Activated CD8-positive, alpha-beta memory T cell treated with anti-CD3 and anti-CD28 coated beads, Interleukin-2, amount 10 ng/mL, durations not matched to agents 7 days and 5 days (primary cell): ENCODE results near the gene ZNF581. TPM values are rescaled to one million over a fixed set of nuclear protein-coding genes. Genes with fewer than 3 reads are reported as not detected.

Experiments
- ATAC-seq: fragments of 150-1000 bp; cut with Tn5 transposase; one replicate; pipeline ENCODE4 v1.10.0; 2021; ENCODE audit warnings: moderate library complexity
- CTCF ChIA-PET: fragments of 350-600 bp; sonication (Branson Sonifier 250); formaldehyde crosslinking; loops from one replicate; lab custom pipeline; 2021; ENCODE audit warnings: antibody characterized with exemption; lab: Charles Lee
- DNase-seq: peaks from one replicate; pipeline ENCODE4 v3.0.0-alpha.2; 2020
- H3K27ac Mint-ChIP-seq: one replicate; pipeline ENCODE4 v1.8.0; 2021; ENCODE audit warnings: mild to moderate bottlenecking, mixed read lengths
- H3K27me3 Mint-ChIP-seq: one replicate; pipeline ENCODE4 v1.8.0; 2021; ENCODE audit warnings: mixed read lengths
- H3K36me3 Mint-ChIP-seq: one replicate; pipeline ENCODE4 v1.8.0; 2021; ENCODE audit warnings: mild to moderate bottlenecking, mixed read lengths
- H3K4me1 Mint-ChIP-seq: one replicate; pipeline ENCODE4 v1.8.0; 2021; ENCODE audit warnings: mixed read lengths
- H3K4me3 Mint-ChIP-seq: one replicate; pipeline ENCODE4 v1.8.0; 2021; ENCODE audit warnings: mild to moderate bottlenecking, moderate library complexity, mixed read lengths
- H3K9me3 Mint-ChIP-seq: one replicate; pipeline ENCODE4 v1.8.0; 2022; ENCODE audit warnings: low read depth, mixed read lengths
- total RNA-seq, 2 experiments: library from RNA; stranded (reverse); gene quantifications; one replicate each; pipeline ENCODE4 v1.2.3, GENCODE V29; 2021

Gene ZNF581, protein sequence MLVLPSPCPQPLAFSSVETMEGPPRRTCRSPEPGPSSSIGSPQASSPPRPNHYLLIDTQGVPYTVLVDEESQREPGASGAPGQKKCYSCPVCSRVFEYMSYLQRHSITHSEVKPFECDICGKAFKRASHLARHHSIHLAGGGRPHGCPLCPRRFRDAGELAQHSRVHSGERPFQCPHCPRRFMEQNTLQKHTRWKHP
- total RNA-seq, result 10 to 100 TPM; 23.7 to 25.4 TPM

DNA sequence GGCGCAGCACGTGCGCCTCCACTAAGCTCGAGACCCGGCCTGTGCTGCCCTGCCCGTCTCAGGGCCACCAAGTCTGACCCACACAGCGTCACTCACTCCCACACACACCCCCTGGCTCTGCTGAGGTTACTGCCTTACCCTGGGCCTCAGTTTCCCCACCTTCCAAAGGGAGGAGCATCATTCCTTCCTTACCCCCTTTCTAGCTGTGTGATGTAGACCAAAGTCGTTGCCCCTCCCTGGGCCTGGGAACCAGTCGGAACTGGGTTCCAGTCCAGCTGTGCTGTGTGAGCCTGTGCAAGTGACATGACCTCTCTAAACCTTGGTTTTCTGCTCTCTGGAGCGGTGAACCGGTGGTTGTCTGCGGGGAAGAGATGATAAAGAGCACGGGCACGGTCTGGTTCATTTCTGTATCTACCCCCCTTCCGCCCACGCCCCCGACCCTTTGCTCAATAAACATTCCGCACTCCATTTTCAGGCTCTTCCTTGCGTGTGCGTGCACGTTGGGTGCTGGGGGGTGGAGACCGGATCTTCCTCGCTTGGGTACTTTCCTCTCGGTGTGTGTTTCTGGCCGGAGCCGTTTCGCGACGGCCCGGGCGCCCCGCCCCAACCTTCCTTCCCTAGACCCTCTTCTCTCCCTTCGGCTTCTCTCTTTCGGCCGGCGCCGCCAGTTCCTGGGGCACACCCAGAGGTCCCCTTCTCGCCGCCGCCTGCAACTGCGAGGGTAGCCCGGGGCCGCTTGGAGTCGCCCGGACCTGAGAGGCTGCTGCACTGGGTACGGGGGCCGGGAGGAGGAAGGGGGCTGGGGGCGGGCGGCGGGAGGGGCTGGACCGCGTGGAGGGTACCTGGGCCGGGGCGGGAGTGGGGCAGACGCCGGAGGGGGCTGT, at the start of gene ZNF581:
Gene ZNF581 (plus strand): TSS at position 647 of the 884 bp plus-strand sequence. CDS start 923 bp downstream, outside the sequence.
- ATAC-seq (peak; percentile 66), DNase-seq (peak; percentile 85)
- H3K36me3 Mint-ChIP-seq, result peaks cover 12% of the 10 kb centered on the region
- peaks cover 50% of the 10 kb centered on the region for H3K4me1 Mint-ChIP-seq
- no peaks in the 10 kb centered on the region for H3K27me3 Mint-ChIP-seq
- peak within 1 kb of the TSS; percentile 95 for H3K27ac Mint-ChIP-seq
- peak within 1 kb of the TSS; percentile 87 for H3K4me3 Mint-ChIP-seq
- CTCF ChIA-PET, result interaction anchor here (1.3 to 4.1 kb wide), 6 partner anchors 10 to 140 kb away, joined by 3 to 41 read pairs (median 4); partner anchors contain the start of genes FIZ1, U2AF2, ZNF524 and ZNF865
- H3K9me3 Mint-ChIP-seq, result no peaks in the 10 kb centered on the region

DNA sequence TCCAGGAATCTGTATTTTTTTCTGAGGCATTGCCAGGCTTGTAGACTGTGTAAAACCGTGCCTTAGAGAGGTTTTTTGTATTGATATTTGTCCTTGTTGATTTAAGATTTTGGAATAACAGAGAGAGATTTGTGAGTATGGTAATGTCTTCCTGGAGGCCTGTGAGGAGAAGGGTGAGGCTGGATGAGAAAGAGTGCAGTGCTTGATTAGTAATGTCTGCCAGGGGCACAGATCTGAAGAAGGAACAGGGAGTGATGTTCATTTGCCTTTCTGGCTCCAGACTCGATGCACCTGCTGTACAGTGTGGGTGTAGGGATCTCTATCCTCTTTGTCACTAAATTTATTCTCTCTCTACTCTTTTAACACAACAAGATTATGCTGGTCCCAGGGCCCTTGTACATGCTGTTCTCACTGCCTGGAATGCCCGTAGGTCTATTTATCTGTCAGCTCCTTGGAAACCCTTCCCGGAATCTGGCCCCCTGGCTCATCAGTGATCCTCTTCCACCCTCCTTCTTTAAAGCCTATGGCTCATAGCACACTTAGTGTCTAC, 48.4 kb upstream of the ZNF581 start:
- CTCF ChIA-PET, result interaction anchor here (0.7 to 2.7 kb wide), 2 partner anchors 11 to 422 kb away, joined by 3 to 7 read pairs; partner anchors contain the start of gene ZNF865
- Mint-ChIP-seq H3K4me3 (no peak overlapping the region), H3K9me3 (no peaks in the 10 kb centered on the region), H3K27ac (no peak overlapping the region), H3K4me1 (peaks cover 6% of the 10 kb centered on the region), H3K36me3 (peaks cover 31% of the 10 kb centered on the region), H3K27me3 (no peaks in the 10 kb centered on the region)
- no peak for ATAC-seq
- DNase-seq, result no peak

DNA sequence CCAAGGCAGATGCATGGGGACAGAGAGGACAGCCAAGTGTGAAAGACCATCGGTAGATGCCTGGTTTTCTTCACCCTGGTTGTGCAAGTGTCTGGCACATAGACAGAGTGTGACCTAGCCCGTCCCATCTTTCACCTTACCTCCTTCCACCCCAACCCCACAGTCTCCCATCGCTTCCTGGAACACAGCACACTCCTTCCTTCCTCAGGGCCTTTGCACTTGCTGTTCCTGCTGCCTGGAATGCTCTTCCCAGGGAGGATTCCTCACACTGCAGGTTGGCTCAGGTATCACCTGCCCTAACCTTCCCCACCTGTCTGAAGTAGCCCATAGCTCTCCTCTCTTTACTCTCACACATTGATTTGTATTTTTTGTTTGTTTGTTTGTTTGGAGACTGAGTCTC, 47.1 kb upstream of the ZNF581 start:
- Mint-ChIP-seq H3K4me1 (peaks cover 10% of the 10 kb centered on the region), H3K27ac (no peak overlapping the region), H3K36me3 (peaks cover 31% of the 10 kb centered on the region), H3K4me3 (no peak overlapping the region), H3K9me3 (no peaks in the 10 kb centered on the region), H3K27me3 (no peaks in the 10 kb centered on the region)
- DNase-seq (no peak), ATAC-seq (no peak)
- CTCF ChIA-PET, result interaction anchor here (1.5 kb wide), 1 partner anchor 10 kb away, joined by 3 read pairs; no protein-coding TSS in a partner anchor

DNA sequence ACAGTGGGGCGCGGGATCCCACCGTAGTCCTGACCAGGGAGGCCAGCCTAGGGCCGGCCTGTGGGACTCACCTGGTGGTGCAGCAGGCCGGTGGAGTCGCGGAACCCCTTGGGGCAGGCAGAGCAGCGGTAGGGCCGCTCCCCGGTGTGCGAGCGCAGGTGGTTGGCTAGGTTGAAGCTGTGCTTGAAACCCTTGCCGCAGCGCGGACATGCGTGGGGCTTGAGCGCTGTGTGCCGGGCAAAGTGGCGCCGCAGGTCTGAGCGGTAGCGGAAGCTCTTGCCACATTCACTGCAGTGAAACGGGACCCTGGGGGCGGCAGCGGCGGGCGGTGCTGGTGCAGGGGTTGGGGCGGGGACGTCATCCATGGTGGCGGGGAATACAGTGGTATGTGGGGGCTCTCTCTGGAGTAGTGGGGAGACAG, 45.9 kb upstream of the ZNF581 start:
- Mint-ChIP-seq H3K4me3 (no peak overlapping the region), H3K36me3 (peaks cover 31% of the 10 kb centered on the region), H3K27ac (no peak overlapping the region), H3K4me1 (peaks cover 17% of the 10 kb centered on the region), H3K9me3 (no peaks in the 10 kb centered on the region), H3K27me3 (no peaks in the 10 kb centered on the region)
- no peak for ATAC-seq
- no peak for DNase-seq
- CTCF ChIA-PET, result interaction anchor here (1.2 to 4.2 kb wide), 3 partner anchors 9 to 122 kb away, joined by 3 to 31 read pairs (median 3); no protein-coding TSS in a partner anchor

DNA sequence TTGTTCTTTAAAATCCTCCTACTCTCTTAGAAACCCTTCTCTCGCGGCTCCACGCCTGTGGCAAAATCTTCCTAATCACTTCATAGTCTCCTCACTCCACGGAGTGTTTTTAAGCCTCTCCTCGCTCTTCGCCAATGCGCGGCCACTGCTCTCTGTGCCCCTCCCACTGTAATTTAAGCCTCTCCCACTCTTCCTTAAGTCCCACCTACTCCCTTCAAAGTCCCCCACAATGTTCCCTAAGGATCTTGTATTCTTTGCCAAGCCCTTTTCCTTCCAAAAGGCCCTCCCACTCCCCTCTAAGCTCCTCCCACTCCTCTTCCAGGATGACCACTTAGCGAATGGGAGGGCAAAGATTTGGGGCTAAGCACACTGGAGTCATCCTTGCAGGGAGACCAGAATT, 45.4 kb upstream of the ZNF581 start:
- H3K4me3 Mint-ChIP-seq, result no peak overlapping the region
- H3K4me1 Mint-ChIP-seq, result peaks cover 17% of the 10 kb centered on the region
- H3K36me3 Mint-ChIP-seq, result peaks cover 32% of the 10 kb centered on the region
- ATAC-seq (no peak), DNase-seq (no peak)
- H3K9me3 Mint-ChIP-seq, result no peaks in the 10 kb centered on the region
- no peak overlapping the region for H3K27ac Mint-ChIP-seq
- no peaks in the 10 kb centered on the region for H3K27me3 Mint-ChIP-seq
- CTCF ChIA-PET, result interaction anchor here (1.2 to 4.2 kb wide), 3 partner anchors 26 to 122 kb away, joined by 3 to 31 read pairs (median 7); partner anchors contain the start of gene ZNF784

DNA sequence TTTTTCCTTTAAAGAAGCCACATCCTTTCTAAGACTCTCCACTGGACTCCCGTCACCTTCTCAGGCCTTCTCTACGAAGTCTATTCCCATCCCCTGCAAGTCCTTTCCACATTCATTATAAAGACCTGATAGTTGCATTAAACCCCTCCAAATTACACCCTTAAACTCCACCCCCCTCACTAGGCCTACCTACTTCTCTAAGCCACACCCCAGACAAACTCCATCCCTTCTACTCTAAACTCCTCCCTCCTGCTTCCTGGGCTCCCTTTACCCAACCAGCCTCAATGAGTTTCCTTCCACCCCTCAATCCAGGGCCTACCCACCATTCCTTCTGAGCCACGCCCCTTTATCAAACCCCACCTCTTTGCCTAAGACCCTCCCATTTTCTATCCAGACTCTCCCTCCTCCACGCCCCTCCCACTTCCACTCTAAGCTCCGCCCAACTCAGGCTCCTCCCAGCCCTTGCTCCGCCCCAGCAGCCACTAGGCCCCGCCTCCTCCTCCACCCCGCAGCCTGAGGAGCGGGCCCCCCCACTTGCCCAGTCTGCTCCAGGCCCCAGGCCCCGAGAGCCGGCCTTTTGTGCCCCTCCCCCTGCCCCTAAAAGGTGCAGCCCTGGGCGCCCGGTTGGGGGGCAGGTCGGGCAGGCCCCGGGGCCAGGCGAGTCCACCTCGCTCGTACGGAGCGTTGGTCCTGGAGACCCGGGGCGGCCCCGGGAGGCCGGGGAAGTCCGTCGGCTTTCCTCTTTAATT, 44.6 kb upstream of the ZNF581 start:
- Mint-ChIP-seq H3K27ac (peak overlapping the region; percentile 99), H3K27me3 (no peaks in the 10 kb centered on the region), H3K9me3 (no peaks in the 10 kb centered on the region), H3K4me3 (peak overlapping the region; percentile 86), H3K4me1 (peaks cover 23% of the 10 kb centered on the region), H3K36me3 (peaks cover 35% of the 10 kb centered on the region)
- DNase-seq (peak; percentile 97), ATAC-seq (peak; percentile 70)
- CTCF ChIA-PET, result interaction anchor here (0.7 to 4.2 kb wide), 13 partner anchors 11 to 345 kb away, joined by 3 to 31 read pairs (median 5); partner anchors contain the start of genes CCDC106, U2AF2, ZNF581 and ZNF628

DNA sequence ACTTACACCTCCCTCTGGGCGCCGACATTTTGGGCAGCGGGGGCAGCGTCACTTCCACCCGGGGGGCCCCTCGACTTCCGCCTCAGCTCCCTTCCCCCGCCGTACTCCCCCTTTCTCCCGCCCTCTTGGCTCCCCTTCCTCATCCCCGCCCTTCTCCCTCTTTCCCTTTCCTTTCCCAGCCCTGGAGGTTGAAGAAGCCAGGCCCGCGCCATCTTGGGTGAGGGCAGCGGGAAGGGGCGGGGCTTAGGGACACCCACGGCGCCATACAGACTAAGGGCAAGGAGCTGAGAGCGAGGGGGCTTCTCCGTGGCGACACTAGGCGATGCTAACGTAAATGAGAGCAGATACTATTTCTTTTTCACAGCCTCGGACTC, 44.0 kb upstream of the ZNF581 start, which contains the start of gene FIZ1:
Gene FIZ1 (minus strand): TSS at position 50 of the 374 bp plus-strand sequence. CDS start 1,652 bp downstream, outside the sequence.
- peaks cover 35% of the 10 kb centered on the region for H3K36me3 Mint-ChIP-seq
- CTCF ChIA-PET, result interaction anchor here (0.7 to 4.2 kb wide), 12 partner anchors 12 to 345 kb away, joined by 3 to 31 read pairs (median 6); partner anchors contain the start of genes CCDC106, U2AF2, ZNF581 and ZNF628
- H3K4me1 Mint-ChIP-seq, result peaks cover 25% of the 10 kb centered on the region
- H3K4me3 Mint-ChIP-seq, result peak within 1 kb of the TSS; percentile 86
- no peaks in the 10 kb centered on the region for H3K27me3 Mint-ChIP-seq
- H3K9me3 Mint-ChIP-seq, result no peaks in the 10 kb centered on the region
- peak within 1 kb of the TSS; percentile 99 for H3K27ac Mint-ChIP-seq
- ATAC-seq, result peak; percentile 77
- DNase-seq, result peak; percentile 98

DNA sequence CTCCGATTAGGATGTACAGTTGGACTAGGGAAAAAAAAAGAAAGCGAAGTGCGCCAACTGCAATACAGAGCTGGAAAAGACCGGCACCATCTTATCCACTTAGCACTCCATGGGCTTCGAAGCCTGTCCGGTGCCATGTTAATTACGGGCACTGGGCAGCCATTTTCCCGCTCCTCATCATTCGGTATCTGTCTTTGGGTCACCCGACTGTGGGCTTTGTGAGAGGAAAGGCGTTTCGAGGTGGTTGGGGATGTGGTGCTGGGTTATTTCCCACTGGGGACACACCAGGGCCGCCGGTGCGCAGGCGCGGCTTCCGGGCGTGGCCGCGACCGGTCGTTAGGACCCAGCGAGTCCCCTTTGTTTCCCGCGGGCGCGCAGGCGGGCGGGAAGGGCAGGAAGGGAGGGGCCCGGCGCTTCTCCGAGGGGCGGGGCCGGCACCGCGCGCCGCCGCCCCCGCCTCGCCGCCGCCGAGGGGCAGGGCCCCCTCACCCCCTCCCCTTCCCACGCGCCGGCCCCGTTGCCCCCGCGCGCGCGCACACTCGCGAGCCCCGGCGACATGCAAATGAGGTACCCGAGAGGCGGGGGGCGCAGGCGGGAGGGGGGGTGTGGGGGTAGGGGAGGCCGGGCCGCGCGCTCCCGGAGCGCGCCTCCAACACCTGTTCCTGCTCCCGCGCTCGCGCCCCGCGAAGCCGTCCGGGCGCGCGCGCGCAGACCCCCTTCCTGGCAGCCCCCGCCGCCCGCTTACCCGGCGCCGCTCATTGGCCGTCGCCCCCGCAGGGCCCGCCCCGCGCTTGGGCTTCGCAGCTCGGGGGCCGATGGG, 43.4 kb upstream of the ZNF581 start, which contains the start of gene ZNF524:
Gene ZNF524 (plus strand): TSS at position 447 of the 820 bp plus-strand sequence. CDS start 1,825 bp downstream, outside the sequence.
- peak; percentile 90 for DNase-seq
- H3K27me3 Mint-ChIP-seq, result no peaks in the 10 kb centered on the region
- H3K36me3 Mint-ChIP-seq, result peaks cover 31% of the 10 kb centered on the region
- H3K4me1 Mint-ChIP-seq, result peaks cover 29% of the 10 kb centered on the region
- no peaks in the 10 kb centered on the region for H3K9me3 Mint-ChIP-seq
- peak within 1 kb of the TSS; percentile 86 for H3K4me3 Mint-ChIP-seq
- H3K27ac Mint-ChIP-seq, result peak within 1 kb of the TSS; percentile 99
- peak; percentile 63 for ATAC-seq
- CTCF ChIA-PET, result interaction anchor here (0.6 to 4.2 kb wide), 13 partner anchors 13 to 816 kb away, joined by 3 to 31 read pairs (median 5); partner anchors contain the start of genes CCDC106, U2AF2, ZNF581 and ZNF628

DNA sequence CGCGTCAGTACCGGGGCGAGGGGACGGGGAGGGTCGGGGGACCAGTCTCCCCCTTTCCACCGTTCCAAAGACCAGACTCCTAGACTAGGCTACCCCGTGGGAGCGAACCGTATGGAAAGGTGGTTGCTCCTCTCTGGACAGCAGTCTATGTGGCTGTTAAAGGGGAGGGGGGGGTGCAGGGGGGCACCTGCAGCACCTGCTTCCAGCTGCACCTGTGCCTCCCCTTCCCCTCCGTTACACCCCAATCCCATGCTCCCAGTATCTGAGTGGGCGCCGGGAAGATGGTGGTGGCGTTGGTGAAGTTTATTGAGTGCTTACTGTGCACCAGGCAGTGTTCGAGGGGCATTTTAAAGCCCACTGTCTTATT, 42.8 kb upstream of the ZNF581 start:
- H3K36me3 Mint-ChIP-seq, result peaks cover 25% of the 10 kb centered on the region
- peak overlapping the region; percentile 82 for H3K4me3 Mint-ChIP-seq
- H3K27me3 Mint-ChIP-seq, result no peaks in the 10 kb centered on the region
- ATAC-seq (no peak), DNase-seq (peak; percentile 44)
- H3K9me3 Mint-ChIP-seq, result no peaks in the 10 kb centered on the region
- H3K27ac Mint-ChIP-seq, result peak overlapping the region; percentile 87
- CTCF ChIA-PET, result interaction anchor here (0.6 to 4.2 kb wide), 3 partner anchors 32 to 816 kb away, joined by 3 to 31 read pairs (median 5); partner anchors contain the start of gene ZNF581
- peaks cover 29% of the 10 kb centered on the region for H3K4me1 Mint-ChIP-seq

DNA sequence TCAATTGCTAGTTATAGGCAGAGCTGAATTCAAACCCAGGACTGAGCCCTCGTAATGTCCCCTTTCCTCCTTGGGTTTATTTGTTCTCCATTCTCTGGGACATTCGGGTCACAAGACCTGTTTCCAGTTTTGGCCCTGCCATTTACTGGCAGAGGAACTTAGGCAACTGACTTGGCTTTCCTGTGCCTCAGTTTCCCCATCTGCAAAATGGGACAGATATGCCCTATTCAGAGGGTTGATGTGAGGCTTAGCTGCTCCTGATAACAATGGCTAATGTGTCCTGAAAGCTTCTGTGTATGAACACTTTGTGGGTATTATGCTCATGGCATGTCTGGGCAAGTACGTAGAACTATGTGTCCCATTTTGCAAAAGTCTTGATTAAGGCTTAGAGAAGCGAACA, 42.4 kb upstream of the ZNF581 start:
- peaks cover 32% of the 10 kb centered on the region for H3K4me1 Mint-ChIP-seq
- H3K27me3 Mint-ChIP-seq, result no peaks in the 10 kb centered on the region
- ATAC-seq (no peak), DNase-seq (no peak)
- peak overlapping the region; percentile 82 for H3K4me3 Mint-ChIP-seq
- H3K9me3 Mint-ChIP-seq, result no peaks in the 10 kb centered on the region
- peaks cover 21% of the 10 kb centered on the region for H3K36me3 Mint-ChIP-seq
- CTCF ChIA-PET, result interaction anchor here (1.9 to 4.2 kb wide), 2 partner anchors 32 to 42 kb away, joined by 5 to 31 read pairs; partner anchors contain the start of gene ZNF581
- H3K27ac Mint-ChIP-seq, result peak overlapping the region; percentile 87
